Stimulated activated CD8-positive, alpha-beta memory T cell treated with anti-CD3 and anti-CD28 coated beads, Interleukin-15, amount 100 ng/mL, for 4 hours (primary cell): ENCODE measurements around the gene TMEM44.
"Not testable (repeated sequence)": the region's sequence is repeated elsewhere in the genome, so short reads cannot be mapped to it uniquely, and the experiment has no call there.

Source experiments
- DNase-seq, 2 donors: peaks; one replicate each; pipeline ENCODE4 v3.0.0-alpha.2; 2020; ENCODE audit warnings: low read depth in 2 of 2

TMEM44 gene

DNA sequence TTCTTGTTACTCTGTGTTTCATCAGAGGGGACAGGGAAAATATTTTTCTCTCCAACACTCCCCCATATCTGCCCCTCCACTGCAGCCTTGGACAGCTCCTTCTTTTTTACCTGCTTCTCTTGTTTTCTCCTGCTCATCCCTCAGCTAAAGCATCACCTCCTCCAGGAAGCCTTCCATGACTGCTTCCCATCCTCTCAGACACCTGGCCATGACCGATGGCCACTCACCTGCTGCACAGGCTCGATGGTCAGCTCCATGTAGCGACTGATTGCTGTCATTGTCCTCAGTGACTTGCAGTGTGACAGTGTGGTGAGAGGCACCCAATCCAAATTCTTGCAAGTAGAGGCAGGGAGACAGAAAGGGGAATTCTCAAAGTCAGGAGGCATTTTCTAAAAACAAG is 22.5 kb downstream of the TMEM44 start:
- no peak for DNase-seq

DNA sequence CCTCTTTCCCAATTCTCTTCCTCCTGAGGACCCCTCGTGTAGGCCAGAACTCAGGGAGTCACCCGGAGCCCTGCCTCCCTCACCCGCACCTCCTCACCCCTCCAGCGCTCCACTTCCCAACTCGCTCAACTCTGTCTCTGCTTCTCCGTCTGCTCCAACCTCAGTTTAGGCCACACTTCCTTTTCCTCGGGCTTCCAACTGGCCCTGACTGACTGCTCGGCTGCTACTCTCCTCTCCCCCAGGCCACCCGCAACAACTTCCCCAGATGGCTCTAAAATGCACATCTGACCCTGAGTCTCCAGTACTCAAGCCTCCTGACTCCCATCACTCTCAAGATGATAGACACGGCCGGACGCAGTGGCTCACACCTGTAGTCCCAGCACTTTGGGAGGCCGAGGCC is 23.6 kb downstream of the TMEM44 start:
- no peak for DNase-seq

DNA sequence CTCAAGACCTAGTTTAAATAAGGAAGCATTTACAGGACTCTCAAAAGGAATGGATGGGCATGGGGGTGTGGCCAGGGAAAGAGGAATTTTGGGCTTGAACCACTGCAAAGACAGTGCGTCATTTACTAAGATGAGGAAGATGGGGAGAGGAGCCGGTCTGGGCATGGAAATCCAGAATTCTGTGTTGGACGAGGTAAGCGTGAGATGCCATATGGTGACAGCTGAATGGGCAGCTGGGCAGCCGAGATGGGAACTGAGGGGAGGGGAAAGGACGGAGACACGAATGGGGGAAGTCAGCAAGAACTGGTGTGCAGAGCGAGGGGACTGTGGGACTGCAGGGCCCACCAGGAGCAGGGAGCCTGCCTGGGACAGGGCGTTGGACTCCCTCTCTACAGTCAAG is 24.2 kb downstream of the TMEM44 start:
- DNase-seq: no peak

DNA sequence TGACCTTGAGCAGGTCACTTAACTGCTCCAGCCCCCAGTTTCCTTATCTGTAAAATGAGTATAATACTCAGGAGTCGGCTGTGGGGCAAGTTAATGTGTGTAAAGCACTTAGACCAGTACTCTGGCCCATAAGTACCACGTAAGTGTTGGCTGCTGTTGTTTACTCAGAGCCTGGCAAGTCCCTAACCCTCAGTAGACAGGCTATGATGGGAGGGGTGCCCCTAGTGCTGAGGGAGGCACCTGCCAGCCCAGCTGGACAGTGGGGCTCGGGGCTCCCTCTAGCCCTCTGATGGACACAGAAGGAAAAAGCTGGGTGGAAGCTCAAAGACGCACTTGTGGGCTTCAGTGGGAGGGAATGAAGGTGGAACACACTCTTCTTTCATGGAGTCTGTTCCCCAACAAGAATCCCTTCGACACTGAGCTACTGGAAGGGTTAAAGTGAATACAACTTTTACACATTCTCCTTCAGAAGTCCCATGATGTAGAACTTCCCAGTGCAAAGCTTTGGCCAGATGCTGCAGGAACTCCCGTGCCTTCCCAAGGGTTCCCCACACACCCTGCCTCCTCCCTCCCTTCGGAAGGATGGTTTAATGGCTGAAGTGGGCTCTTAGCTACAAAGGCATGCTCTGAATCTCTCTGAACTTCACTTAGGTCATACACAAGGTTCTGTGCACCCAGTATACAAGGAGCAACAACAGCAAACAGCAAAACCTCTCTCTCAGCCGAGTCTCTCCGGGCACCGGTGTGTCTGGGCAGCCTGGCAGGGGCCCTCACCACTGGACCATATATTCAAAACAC is 25.4 kb downstream of the TMEM44 start:
- no peak for DNase-seq

DNA sequence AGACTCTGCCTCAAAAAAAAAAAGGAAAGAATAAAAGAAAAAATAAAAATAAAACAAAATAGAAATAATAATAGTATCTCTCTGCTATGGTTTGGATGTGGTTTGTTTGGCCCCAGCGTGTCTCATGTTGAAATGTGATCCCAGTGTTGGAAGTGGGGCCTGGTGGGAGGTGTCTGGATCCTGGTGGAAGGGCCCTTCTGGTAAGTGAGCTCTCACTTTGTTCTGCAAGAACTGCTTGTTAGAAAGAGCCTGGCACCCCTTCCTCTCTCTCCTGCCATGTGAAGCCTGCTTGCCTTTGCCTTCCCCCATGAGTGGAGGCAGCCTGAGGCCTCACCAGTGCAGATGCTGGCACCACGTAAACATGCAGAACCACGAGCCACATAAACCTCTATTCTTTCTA is 26.3 kb downstream of the TMEM44 start:
- no peak for DNase-seq

DNA sequence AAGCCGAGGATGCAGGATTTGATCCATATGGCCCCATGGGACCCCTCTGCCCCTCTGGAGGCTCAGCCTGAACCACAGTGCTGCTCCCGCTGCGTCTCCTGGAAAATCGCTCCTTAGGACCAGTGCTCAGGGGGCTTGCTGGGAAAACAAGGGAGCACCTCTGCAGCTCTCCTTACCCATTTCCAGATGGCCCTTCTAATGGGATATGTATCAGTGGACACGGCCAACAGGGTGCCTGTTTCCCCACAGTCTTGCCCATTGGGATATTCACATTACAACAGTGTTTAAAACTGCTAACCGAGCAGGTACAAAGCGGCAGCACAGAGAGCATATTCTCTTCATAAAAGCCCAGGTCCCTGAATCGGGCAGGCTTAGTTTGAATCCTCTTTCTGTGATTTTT is 27.1 kb downstream of the TMEM44 start:
- DNase-seq: no peak

DNA sequence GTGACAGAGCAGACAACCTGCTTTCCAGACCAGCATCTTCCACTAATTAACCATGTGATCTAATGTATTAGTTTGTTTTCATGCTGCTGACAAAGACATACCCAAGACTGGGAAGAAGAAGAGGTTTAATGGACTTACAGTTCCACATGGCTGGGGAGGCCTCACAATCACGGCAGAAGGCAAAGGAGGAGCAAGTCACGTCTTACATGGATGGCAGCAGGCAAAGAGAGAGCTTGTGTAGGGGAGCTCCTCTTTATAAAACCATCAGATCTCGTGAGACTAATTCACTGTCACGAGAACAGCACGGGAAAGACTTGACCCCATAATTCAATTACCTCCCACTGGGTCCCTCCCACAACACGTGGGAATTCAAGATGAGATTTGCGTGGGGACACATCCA is 27.9 kb downstream of the TMEM44 start:
- not testable (repeated sequence) for DNase-seq

DNA sequence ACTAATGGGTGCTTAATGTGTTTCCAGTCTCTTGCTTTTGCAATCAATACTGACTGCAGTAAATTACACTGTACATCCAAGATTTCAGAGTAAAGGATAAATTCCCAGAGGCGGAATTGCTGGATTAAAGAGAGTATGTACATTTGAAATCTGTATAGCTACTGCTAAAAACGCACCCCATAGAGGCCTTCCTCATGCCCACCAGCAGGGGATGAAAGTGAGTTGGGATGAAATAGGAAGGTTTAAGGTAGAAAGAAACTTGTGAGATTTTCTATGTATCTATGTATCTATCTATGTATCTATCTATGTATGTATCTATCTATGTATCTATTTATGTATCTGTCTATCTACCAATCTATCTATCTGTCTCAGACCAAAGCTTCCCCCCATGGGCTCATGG is 28.4 kb downstream of the TMEM44 start:
- no peak for DNase-seq

DNA sequence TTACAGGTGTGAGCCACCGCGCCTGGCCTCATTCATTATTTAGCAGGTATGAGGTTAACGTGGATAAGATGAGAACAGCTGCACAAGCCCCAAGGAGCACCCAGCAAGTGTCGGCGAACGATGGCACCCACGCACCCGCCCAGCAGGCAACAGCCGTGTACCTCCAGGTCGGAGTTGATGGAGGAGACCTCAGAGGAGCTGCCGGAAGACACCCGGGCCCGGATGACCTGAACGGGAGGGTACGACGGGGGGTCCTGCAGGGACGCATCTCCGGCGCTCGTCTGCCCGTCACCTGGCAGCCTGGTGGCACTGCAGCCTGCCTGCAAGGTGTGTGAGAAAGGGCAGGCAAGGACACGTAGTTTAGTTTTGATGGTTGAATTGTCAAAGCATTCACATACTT is 29.1 kb downstream of the TMEM44 start:
- DNase-seq: no peak

DNA sequence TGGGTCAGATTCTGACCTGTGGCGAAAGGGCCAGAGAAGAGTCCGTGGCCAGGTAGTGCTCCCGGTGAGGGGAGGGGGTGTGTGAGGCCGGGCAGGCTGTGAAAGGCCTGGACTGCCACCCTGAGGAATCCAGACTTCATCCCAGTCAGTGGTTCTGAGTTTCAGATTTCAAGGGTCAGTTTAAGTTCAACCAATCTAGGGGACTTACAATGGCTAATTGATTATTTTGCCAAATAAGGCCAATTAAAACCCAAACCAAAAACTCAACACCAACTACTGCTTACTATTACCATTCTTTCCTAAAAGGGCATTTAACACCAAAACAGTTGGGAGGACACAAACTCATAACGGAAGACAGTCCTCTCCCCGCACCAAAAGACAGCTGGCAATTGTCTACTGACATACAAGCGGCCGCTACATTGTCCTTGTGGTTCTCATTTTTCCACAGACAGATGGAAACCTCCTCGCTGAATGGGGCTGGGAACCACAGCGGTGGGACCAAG is 30.5 kb downstream of the TMEM44 start:
- DNase-seq: no peak

DNA sequence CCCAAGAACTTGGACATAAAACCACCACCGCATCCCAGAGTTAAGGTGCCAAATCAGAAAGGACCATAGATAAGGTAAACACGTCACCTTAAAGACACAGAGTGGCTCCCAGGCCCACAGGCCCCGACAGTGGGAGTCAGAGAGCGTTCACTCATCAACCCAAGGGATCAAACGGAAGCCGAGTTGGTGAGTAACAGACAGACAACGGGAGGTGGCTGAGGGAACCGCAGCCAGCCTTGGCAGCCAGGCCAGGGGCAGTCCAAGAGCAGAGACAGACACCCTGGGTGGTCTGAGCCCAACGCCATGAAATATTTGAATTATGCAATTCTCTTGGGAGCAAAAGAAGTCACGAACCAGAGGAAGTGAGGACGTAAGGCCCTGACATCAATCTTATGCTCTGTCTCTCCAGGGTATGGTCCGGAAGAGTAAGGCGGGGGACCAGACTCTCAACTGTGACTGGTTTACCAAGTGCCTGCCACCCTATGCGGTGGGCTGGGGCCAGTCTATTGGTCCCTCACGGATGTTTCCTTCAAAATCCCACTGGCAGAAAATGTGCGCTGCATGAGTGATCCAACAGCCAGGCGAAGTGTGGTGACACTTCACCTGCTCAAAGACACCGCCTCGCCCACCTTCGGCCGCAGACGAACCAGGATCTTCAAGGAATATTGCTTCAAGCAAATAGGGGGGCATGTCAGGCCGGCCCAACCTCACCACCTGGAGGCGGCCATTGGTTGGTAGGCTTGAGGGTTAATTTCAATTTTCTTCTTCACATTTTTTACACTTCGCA is 34.3 kb downstream of the TMEM44 start:
- no peak for DNase-seq

DNA sequence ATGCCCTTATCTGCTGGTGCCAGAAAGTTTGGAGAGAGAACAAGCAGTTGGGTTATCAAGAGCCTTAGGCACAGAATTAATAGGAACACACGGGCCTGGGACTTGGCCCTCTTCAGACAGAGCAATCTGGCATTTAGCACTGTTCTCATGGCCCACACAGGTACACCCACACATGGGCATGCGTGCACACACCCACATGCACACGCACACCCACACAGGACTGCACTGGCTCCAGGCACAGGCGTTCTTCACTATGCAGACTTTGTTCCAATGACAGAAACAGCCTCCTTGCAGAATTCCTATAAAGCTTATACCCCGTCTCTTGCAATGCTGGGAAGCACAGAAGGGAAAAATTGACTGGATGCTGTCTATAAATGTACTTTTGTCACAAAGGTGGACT is 36.3 kb downstream of the TMEM44 start:
- no peak for DNase-seq

DNA sequence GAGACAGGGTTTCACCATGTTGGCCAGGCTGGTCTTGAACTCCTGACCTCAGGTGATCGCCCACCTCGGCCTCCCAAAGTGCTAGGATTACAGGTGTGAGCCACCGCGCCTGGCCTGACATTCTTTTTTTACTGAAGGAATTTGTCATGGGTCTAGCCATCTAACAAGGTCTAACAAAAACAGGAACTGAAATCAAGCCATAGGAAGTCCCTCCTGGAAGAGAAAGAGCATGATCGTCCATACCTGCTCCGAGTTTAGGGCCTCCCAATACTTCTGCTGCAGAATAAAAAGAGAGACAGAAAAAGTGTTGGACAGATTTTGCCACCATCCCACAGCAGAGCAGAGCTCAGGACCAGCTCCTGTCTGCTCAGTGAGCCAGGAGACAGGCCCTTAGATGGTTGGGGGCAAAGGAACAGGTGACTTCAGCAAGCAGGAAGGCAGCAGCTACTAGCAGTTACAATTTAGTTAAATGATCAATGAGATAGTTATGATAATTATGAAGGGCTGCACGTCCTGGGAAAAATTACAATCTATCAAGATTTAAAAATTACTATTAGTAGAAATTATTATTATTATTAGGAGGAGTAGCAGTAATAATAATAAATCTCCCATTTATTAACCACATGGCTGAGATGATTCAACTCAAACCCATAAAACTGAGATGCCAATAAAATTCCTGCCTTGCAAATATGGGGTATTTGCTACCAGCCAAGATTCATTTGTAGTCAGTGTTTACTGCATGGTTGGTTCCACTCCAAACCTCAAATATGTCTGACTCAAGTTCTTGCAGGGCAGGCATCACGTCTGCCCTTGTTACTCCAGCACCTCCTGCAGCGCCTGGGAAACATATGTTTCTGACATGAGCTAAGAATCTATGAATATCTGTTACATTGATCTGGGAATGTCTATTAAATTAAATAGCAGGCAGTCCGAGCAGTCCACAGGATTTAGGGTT is 40.1 kb downstream of the TMEM44 start:
- no peak for DNase-seq

DNA sequence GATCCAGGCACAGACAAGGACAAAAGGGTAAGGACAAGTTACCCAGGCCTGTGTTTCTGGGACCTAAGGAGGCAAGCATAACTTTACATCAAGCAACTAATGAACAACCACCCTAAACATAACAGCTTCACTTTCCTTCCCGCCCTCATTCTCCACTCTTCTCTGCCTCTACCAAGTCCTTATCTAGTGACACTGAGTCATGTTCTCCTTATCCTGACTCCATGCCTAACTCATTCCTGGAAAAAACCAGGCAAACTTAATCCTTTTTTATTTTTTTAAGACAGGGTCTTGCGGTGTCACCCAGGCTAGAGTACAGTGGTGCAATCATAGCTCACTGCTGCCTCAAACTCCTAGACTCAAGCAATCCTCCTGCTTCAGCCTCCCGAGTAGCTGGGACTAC is 44.5 kb downstream of the TMEM44 start:
- DNase-seq: no peak

DNA sequence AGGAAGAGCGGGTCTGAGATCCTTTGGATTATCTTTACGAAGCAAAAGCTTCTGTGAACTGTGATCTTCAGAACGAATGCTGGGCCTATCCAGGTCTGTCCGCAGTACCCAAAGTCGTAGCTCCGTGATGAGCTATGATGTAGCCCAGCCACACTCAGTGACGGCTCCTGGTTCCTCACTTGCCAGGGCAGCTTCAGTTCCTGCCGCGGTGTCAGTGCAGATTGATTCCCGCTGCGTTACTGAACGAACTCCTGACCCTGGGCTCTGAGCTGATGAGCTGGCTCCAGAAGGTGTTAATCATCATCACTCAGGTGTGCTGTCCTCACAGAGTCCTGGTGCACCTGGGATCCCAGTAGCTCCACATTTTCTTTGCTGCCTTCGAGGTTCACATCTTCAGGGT is 45.0 kb downstream of the TMEM44 start:
- DNase-seq: no peak

DNA sequence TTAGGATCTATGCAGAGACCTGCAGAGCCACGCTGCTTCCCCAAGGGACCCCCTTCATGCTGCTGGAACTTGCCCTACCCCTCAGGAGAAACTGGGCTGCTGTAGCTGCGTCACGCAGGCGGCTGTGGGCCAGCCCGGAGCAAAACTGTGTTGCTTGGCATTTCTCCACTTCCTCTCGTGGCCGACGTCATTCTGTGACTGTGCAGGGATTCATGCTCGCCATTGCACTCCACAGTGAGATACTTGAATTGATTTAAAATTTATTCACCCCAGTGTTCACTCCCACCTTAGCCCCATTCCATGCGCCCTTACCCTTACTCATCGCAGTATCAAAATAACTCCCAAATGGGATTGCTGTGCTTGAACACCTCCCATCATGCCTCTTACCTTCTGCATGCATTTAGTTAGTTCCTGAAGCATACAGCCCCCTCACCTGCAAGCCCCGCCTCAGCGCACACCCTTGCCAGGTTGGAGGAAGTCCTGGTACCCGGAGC is 45.7 kb downstream of the TMEM44 start:
- DNase-seq: no peak

DNA sequence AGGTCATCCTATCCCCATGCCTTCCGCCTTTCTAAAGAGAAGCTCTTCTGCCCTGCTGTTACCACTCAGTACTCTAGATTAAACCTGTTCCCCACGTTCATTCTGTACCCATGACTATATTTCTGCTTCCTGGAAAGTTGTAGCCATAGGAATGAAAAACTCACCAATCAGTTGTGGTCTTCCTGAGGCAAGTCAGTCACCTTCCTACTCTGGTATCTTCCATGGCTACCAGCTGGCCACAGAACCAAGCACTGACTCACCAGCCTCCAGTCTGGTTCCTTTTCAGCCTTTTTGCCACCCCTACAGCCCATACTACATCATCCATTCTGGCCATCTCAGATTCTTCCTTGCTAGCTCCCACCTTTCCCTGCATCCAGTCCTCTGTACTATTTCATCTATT is 46.4 kb downstream of the TMEM44 start:
- DNase-seq: no peak

DNA sequence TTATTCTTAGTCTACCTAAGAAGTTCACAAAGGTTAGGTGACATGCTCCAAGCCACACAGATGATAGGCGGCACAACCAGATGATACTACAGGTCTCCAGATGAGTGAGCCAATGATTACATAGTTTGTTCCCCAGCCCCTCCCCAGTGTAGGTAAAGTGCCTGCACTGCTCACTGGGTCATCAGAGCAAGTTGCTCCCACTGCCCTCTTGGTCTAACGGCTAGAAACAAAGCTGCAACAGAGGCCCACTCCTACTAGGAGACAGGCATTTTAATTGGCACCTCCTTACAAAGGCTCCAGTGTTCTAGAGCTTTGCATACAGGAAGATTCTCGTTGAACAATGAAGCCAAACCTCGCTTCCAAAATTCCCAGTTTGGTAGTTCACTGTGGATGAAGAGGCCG is 47.3 kb downstream of the TMEM44 start:
- DNase-seq: no peak

DNA sequence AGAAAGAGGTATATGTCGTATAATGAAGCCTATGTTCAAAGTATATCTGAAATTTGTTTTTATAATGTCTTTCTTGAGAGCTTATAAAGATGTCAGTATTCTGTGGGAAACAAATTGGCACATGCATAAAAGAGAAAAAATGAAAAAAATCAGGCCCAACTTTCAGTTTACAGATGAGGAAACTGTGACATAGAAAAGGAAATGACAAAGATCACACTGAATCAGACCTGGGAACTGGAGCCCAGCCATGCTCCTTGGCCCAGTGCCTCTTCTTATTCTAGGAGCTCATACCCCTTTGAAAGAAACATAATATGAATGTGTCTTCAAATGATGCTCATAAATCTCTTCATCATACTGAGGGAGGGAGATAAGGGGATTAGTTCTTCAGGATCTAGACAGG is 48.4 kb downstream of the TMEM44 start:
- DNase-seq: no peak

DNA sequence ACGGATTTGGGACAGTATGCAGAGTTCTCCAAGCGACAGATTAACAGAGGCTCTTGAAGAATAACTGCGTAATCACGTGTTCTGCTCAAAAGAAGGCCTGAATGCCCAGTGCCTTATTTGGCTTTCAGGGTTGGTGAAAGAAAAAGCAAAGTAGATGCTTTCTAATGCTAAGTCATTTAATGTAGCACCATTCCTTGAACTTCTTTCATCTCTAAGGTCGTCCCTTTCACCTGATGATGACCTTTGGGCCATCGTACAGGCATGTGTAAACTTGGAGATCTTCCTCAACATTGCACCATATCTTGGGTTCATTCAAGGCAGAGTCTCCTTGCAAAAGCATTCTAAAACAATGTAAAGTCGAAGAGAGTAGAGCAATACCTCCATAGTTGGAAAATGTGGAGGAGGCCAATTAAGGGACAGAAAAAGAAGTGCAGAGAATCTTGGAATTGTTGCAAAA is 48.9 kb downstream of the TMEM44 start:
- no peak for DNase-seq

DNA sequence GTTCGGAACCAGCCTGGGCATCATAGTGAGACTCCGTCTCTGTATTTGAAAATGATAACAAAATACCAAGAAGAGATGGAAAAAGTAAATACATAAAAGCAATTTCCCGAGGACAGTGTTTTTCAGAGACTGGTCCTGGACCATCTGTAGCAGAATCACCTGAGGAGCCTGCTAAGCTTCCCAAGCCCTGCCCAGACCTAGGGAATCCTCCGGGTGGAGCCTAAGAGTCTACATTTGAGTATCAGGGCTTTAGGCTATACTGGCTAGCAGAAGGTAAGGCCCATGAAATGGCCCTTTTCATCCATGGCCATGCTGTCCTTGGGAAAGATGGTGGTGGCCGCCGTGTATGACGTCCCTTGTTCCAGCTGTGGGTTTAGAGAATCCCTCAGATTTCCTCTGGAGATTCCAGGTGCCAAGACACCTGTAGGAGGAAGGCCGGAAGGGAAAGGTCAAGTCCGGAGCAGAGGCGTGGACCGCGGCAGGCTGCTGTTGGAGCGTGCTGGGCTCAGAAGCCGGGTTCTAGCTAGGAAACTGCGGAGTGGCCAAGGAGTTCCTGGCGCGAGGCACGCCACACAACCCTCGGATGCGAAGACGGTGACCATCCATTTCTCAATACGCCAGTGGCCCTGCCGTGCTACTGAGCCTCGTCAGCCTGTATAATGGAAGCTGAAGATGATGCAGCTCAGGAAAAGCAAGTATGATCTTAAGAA is 50.9 kb downstream of the TMEM44 start:
- DNase-seq: no peak
